PC-9 (cell line): Measurements from ENCODE around the gene RPL22. TPM values are rescaled to one million over a fixed set of nuclear protein-coding genes. Genes with fewer than 3 reads are reported as not detected.

Experiments used
- BruUV-seq: library from RNA; stranded (reverse); fragments of 400-500 nt; replicated peaks from 2 replicates; lab custom pipeline; 2021; lab: Mats Ljungman, UMichigan
- CTCF ChIA-PET: fragments of 300-600 bp; sonication (Branson Sonifier 250); formaldehyde crosslinking; loops from one replicate; lab custom pipeline; 2022; ENCODE audit warnings: antibody characterized with exemption; lab: Charles Lee
- POLR2A ChIA-PET: fragments of 300-600 bp; sonication (Branson Sonifier 250); formaldehyde crosslinking; loops from one replicate; lab custom pipeline; 2022; ENCODE audit warnings: antibody characterized with exemption; ENCODE audit not compliant: unreplicated experiment; lab: Charles Lee
- DNase-seq, 2 experiments: peaks; one replicate each; pipeline versions ENCODE4 v3.0.0 to v3.0.0-alpha.2; 2015 to 2022; ENCODE audit warnings: mixed read lengths in 1 of 2
- H2AFZ ChIP-seq: fragments of 200-600 bp; sonication (generic); 2 replicates; pipeline ENCODE4 v1.8.1; 2017; ENCODE audit warnings: antibody characterized with exemption
- H3F3A ChIP-seq: fragments of 200-600 bp; sonication (generic); 2 replicates; pipeline ENCODE4 v1.8.1; 2017; ENCODE audit warnings: antibody characterized with exemption, mild to moderate bottlenecking, low read depth; ENCODE audit not compliant: insufficient read depth
- H3K27ac ChIP-seq: fragments of 200-600 bp; sonication (generic); 2 replicates; pipeline ENCODE4 v1.6.1; 2016; ENCODE audit warnings: mixed run types
- H3K27me3 ChIP-seq: fragments of 200-600 bp; sonication (generic); 2 replicates; pipeline ENCODE4 v1.6.1; 2016; ENCODE audit warnings: low read depth, mixed run types; ENCODE audit not compliant: insufficient read depth
- H3K36me3 ChIP-seq: fragments of 200-600 bp; sonication (generic); 2 replicates; pipeline ENCODE4 v1.6.1; 2016; ENCODE audit warnings: low read depth, mixed run types
- H3K4me1 ChIP-seq: fragments of 200-600 bp; sonication (generic); replicated peaks from 2 replicates; pipeline ENCODE4 v1.6.1; 2016; ENCODE audit warnings: mixed run types; ENCODE audit not compliant: insufficient read depth
- H3K4me2 ChIP-seq: fragments of 200-600 bp; sonication (generic); 2 replicates; pipeline ENCODE4 v1.6.1; 2017; ENCODE audit warnings: mixed run types
- H3K4me3 ChIP-seq: fragments of 200-600 bp; sonication (generic); 2 replicates; pipeline ENCODE4 v1.6.1; 2016; ENCODE audit warnings: mixed run types
- H3K79me2 ChIP-seq: fragments of 200-600 bp; sonication (generic); 2 replicates; pipeline ENCODE4 v1.6.1; 2017; ENCODE audit warnings: low read depth, mixed run types
- H3K9me2 ChIP-seq: fragments of 200-600 bp; sonication (generic); 2 replicates; pipeline ENCODE4 v1.8.1; 2017; ENCODE audit warnings: mild to moderate bottlenecking; ENCODE audit not compliant: insufficient read depth
- H3K9me3 ChIP-seq: fragments of 200-600 bp; sonication (generic); 2 replicates; pipeline ENCODE4 v1.8.1; 2016; ENCODE audit warnings: low read depth; ENCODE audit not compliant: insufficient read depth
- H4K20me1 ChIP-seq: fragments of 200-600 bp; sonication (generic); 2 replicates; pipeline ENCODE4 v1.8.1; 2017; ENCODE audit not compliant: insufficient read depth
- CTCF ChIP-seq: fragments of 200-600 bp; sonication (generic); conservative IDR thresholded peaks from 2 replicates; pipeline ENCODE4 v1.6.1; 2017; ENCODE audit warnings: mixed run types, antibody characterized with exemption, mild to moderate bottlenecking, moderate library complexity
- EZH2 ChIP-seq: fragments of 200-600 bp; sonication (generic); IDR thresholded peaks from 2 replicates; pipeline ENCODE4 v1.8.0; 2017; ENCODE audit warnings: antibody characterized with exemption, low read depth
- intact Hi-C: fragments of 100-400 bp; cut with micrococcal nuclease; formaldehyde crosslinking; loops from one replicate; pipeline ENCODE4 v1.10.0; 2022; ENCODE audit not compliant: unreplicated experiment
- total RNA-seq: library from RNA; stranded (reverse); gene quantifications from 2 replicates; pipeline ENCODE4 v1.2.3, GENCODE V29; 2021

The RPL22 gene
- total RNA-seq, 1 experiment from 2014 or later: 447 TPM

- peak overlapping the region; percentile 59 for H3K4me3 ChIP-seq
- BruUV-seq: no TSS peak
- no peak for DNase-seq
- no peaks in the 10 kb centered on the region for H3K36me3 ChIP-seq
- POLR2A ChIA-PET: interaction anchor here (0.5 kb wide), 1 partner anchor 118 kb away, joined by 3 read pairs; no protein-coding TSS in a partner anchor
- H3K4me1 ChIP-seq: peaks cover 8% of the 10 kb centered on the region
- TF ChIP-seq CTCF: no peak
- CTCF ChIA-PET: interaction anchor here (0.6 to 1.3 kb wide), 4 partner anchors 29 to 134 kb away, joined by 3 to 11 read pairs (median 4); no protein-coding TSS in a partner anchor
- H3K4me2 ChIP-seq: peak overlapping the region; percentile 91
- no peak overlapping the region for H3K27ac ChIP-seq
- H3K9me2 ChIP-seq: no peaks in the 10 kb centered on the region
- no peaks in the 10 kb centered on the region for H4K20me1 ChIP-seq
- peak overlapping the region; percentile 50; the same call in 1 of the 2 replicates for H2AFZ ChIP-seq
- intact Hi-C loops: loop anchor here (1.0 to 10.0 kb wide), 4 partner anchors 14 to 243 kb away; partner anchors contain the start of genes CHD5 and NPHP4
- no peaks in the 10 kb centered on the region for H3K27me3 ChIP-seq
- peaks cover 15% of the 10 kb centered on the region; the same call in 1 of the 2 replicates for H3F3A ChIP-seq
- H3K9me3 ChIP-seq: no peaks in the 10 kb centered on the region
- peaks cover 25% of the 10 kb centered on the region for H3K79me2 ChIP-seq
These were observed 35.9 kb upstream of the RPL22 start for GRCh38 chr1:6235296-6235677.

- intact Hi-C loops: loop anchor here (1.0 to 10.0 kb wide), 5 partner anchors 8 to 242 kb away; partner anchors contain the start of genes CHD5 and NPHP4
These were observed 35.3 kb upstream of the RPL22 start for GRCh38 chr1:6234502-6235295.

More at GRCh38 chr1:6234502-6235295, 35.3 kb upstream of the RPL22 start:
- Histone ChIP-seq H3K4me3 (peak overlapping the region; percentile 59), H4K20me1 (no peaks in the 10 kb centered on the region), H3K9me2 (no peaks in the 10 kb centered on the region), H3K4me2 (peak overlapping the region; percentile 91), H3K27ac (peak overlapping the region; percentile 29; the same call in 1 of the 2 replicates), H3K36me3 (no peaks in the 10 kb centered on the region), H3F3A (peaks cover 15% of the 10 kb centered on the region; the same call in 1 of the 2 replicates), H3K9me3 (no peaks in the 10 kb centered on the region), H3K79me2 (peaks cover 25% of the 10 kb centered on the region), H2AFZ (no peak overlapping the region), H3K4me1 (peaks cover 8% of the 10 kb centered on the region), H3K27me3 (no peaks in the 10 kb centered on the region)
- DNase-seq: peak; percentile 35
- ChIA-PET CTCF (interaction anchor here (0.7 to 1.3 kb wide), 3 partner anchors 10 to 30 kb away, joined by 4 to 5 read pairs (median 5); no protein-coding TSS in a partner anchor), POLR2A (interaction anchor here (0.5 kb wide), 1 partner anchor 119 kb away, joined by 3 read pairs; no protein-coding TSS in a partner anchor)
- TF ChIP-seq CTCF: no peak
- TF ChIP-seq EZH2: no peak
- no TSS peak for BruUV-seq
